ENCODE measurements around the gene IL3.

The IL3 gene, protein sequence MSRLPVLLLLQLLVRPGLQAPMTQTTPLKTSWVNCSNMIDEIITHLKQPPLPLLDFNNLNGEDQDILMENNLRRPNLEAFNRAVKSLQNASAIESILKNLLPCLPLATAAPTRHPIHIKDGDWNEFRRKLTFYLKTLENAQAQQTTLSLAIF
- 0 to 0.62 reads per million in 2 donors for total RNA-seq

GRCh38 chr5:132060501-132061161 lies at the start of gene IL3:
Gene IL3, plus strand, starts transcription at chr5:132060655. Its CDS starts 52 bp downstream, at chr5:132060707.
- DNase-seq = peak in 1 of 5 experiments; percentile 4

DNA sequence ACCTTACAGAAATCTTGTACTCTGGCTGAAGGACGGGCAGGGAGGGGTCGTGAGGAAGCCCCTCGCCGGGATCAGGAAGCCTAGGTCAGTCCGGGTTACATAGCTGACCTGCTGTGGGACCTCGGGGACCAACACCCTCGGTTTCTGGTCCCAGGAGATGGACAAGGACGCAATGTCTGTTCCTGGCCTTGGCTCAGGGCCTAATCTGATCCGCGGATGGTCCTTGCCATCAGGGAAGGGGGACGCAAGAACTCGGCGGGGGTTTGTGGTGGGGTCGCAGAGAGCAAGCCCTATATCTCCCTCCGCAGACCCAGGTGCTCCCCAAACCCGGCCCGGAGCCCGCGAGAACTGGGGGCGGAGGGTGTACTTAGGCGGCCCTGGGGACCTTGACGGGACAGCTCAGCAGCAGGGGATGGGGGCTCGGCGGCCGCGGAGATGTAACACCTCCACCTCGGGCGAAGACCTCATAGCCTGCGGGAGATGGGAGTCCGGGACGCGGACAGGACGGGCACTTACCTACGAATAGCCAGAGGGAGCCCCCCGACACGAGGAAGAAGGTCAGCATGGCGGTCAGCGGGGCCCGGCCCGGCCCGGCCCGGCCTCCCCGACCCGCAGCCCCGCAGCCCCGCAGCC lies 49.4 kb upstream of the IL3 start:
- no peak for DNase-seq

DNA sequence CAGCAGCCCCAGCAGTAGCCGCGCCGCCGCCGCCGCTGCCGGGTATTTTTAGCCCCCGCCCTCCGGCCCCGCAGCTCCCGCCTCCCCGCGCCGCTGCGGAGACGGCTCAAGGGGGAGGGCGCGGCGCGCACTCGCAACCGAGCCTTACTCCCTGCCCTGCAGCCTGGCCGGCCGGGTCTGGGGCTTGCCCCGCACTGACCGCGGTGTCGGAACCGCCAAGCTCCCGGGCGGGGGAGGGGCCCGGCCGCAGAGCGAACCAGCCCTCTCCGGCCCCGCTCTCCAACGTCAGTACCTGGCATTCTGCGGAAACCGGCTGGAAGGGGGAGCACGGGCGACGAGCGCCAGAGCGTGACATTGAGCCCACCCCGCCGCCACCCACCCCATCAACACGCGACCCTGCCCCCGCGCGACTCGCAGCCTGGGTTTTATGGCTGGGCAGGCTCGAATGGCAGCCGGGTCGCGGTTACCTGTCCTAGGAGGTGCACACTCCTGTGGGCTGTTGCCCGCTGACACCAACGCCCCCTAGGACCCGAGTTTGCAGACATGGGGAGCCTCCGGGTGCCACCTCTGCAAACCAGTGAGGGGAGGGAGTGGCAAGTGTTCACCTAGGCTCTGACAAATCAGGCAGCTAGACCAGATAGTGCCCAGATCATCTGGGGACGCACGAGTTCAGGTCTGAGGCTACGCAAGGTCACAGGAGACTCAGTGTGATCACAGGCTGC lies 48.7 kb upstream of the IL3 start, which contains the start of gene ACSL6:
ACSL6 (minus strand) TSS at position 37 of the 722 bp plus-strand sequence. CDS start 105 bp downstream, outside the sequence.
- DNase-seq = peak in 4 of 5 experiments; percentile 29 to 66 (median 48)

DNA sequence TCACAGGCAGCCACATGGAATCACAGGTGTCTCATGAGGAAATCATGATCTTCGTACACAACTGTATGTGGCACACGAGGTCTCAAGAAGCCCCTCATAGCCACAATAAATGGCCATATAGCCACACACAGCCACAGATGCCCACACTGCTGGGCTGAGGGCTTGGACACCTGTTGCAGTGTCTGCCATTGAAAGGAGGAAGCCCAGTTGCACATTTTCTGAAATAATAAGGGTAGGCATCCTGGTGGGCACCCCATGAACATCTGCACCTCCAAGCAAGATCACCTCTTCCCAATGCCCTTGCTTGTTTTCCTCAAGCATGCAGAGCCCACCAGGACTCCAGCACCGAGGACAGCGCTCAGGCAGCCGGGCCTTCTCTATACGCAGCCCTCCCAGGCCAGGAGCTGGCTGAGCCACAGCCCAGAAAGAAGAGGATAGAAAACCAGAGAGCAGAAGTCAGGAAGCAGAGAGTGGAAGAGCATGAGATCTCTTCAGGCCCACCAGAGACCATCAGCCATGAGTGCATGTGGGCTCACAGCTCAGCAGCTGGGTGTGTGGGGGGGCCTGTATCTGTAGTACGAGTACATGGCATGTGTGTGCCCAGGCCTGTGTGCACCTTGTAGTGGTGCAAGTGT lies 48.0 kb upstream of the IL3 start:
- no peak for DNase-seq

GRCh38 chr5:132013006-132013689 lies 47.3 kb upstream of the IL3 start:
- no peak for DNase-seq

GRCh38 chr5:132013711-132014110 lies 46.7 kb upstream of the IL3 start:
- no peak for DNase-seq

DNA sequence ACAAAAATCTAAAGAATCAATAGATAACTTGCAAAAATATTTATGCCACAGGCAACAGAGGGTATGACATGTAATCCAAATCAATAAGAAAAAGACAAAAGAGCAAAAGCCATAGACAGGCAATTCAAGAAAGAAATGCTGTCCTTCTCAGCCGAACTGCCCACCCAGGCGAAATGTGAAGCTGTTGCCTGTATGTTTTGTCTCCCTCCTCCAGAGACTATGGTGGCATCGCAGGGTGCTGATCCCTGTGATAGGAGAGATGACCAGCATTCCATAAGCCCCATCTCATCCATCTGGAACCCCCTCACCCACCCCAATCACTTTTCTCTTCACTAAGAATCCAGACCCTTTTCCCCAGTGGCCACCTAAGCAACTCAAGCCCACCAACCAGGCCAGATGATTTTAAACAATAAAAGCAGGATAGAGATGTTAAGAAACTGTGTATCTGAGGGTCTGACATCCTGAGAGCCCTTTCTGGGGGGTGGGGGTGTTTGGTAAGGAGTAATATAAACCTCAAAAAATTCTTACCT lies 43.7 kb upstream of the IL3 start:
- no peak for DNase-seq

DNA sequence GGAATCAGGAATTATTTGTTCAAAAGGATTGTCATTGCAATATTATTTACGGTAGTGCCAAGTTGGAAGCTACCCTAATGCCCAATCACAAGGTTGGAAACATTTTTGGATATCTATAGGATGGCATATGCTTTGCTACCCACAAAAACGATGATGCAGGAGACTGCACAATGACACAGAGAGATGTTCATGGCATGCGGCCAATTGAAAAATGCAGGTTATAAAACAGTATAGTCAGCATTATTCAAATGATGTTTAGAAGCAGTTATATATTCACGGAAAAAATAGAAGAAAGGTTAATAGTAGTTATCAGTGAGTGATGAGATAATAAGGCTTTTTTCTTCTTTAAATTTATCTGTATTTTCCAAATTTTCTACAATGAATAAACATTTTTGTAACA lies 43.1 kb upstream of the IL3 start:
- DNase-seq = no peak

- DNase-seq = no peak
Observed at GRCh38 chr5:132017738-132018625, 42.5 kb upstream of the IL3 start.

- DNase-seq = no peak
Observed at GRCh38 chr5:132019337-132019736, 41.1 kb upstream of the IL3 start.

GRCh38 chr5:132019857-132020555 lies 40.4 kb upstream of the IL3 start:
- DNase-seq = peak in 4 of 5 experiments; percentile 48 to 97 (median 68)

DNA sequence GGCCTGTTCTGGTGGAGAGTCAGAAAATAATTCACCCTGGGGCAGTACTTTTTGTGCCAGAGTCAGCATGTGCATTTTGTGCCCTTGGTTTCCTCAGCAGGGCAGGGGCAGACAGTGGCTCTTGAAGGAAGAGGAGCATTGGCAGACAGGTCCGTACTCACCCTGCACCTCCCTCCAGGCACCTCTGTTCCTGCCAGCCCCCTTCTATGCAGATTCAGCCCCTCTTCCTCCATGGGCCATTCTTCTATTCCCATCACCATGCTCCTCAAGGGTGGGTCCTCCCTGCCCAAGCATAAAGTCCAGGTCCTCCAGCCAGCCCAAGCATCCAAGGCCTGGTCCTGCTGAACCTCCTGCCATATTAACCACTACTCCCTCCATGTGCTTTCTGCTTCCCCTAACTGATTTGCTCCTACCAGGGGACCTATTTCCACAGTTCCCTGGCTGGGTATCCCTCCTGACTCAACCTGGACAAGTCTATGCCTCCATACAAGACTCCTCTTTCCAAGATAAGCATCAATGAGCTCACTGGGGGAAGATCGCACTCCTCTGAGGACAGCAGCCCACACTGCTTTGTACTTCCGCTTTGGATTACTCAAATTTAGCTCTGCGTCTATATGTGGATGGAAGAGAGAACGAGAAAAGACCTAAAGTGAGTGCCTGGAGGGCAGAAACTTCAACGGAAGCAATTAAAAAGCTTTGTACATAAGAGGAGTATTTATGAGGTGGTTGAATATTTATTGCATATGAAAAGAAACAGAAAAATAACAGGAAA lies 39.7 kb upstream of the IL3 start:
- peak in 1 of 5 experiments; percentile 35 for DNase-seq

- no peak for DNase-seq
Observed at GRCh38 chr5:132021654-132022053, 38.8 kb upstream of the IL3 start.

DNA sequence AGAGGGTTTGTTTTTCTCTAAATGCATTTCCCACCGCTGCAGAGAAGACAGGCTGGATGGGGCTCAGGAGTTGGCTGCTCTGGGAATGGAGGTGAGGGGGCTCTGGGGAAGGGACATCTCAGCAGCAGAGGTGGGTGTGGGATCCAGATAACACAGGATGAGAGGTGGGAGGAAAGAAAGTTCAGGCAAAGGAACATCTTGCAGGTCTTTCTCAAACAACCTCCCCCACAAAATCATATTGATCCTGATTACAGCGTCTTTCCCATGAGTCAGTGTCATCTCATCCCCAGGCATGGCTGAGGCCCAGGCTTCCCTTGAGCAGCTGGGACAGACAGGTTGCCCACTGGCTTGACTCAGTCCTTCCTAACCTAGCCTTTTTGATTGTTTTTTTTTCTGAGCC lies 37.7 kb upstream of the IL3 start:
- no peak for DNase-seq

DNA sequence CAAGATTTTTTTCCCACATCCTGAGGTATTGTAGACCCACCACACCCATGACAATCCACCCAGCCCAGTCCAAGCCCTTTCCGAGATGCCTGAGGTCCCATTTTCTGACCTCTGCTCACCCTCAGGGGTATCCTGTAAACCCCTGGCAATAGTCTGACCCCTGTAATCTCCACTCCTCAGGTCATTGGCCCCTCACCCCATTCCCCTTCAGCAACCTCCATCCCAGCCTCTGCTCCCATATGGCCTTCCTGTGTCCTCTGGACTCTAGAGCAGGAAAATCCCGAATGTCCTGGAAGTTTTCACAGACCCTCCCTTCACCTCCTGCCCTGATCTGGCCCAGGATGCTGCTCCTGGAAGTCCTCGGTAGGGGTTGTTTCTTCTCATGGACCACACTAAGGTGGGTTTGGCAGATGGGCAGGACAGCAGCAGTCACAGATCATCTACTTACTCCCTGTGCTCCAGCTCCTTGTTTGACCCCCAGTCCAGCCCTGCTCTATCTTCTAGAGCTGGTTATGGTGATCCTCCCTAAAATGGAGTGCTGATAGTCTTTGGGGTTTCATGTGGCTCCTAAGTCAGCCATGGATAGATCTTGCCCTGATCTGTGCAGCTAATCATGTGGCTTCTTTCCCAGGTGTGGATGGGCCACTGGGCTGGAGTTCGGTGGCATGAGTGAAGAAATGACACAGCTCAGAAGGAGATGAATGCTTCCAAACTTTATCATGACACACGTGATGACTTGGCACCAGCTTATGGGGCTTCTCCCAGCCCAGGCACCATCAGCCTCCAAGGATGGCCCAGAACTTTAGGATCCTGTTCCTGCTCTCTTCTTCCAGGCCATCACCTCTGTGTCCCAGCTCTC lies 37.0 kb upstream of the IL3 start:
- DNase-seq = no peak

- DNase-seq = no peak
Observed at GRCh38 chr5:132024117-132024435, 36.4 kb upstream of the IL3 start.

GRCh38 chr5:132024789-132025402 lies 35.6 kb upstream of the IL3 start:
- DNase-seq = no peak

DNA sequence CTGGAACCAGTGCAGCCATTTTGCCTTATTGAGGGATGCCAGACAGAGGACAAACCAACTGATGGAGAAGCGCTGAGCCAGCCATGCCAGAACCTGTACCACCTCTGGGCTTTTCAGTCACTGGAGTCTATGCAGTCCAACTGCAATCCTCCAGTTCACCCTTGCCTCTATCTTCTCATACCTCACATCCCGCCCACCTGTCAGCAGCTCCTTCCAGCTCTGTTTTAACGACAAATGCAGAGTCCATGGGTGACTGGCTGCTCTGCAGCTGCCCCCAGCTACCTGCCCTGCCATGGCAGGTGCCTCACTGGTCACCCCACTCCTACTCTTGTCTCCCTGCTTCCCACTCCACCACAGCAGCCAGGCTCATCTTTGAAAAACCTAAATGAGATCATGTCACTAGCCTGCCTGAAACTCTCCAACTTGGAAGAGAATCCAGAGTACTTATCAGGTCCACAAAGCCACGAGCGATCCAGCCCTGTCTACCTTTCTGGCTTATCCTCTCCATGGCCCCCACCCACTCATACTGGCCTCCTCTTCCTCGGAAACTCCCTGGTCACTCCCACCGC lies 35.0 kb upstream of the IL3 start:
- no peak for DNase-seq

Measured in T-helper 2 cell (primary cell).